ENCODE data around the gene TATDN2. TPM values are rescaled to one million over a fixed set of nuclear protein-coding genes. Genes with fewer than 3 reads are reported as not detected.
"Not testable (repeated sequence)": the region's sequence is repeated elsewhere in the genome, so short reads cannot be mapped to it uniquely, and the experiment has no call there.

Gene TATDN2
- total and polyA plus RNA-seq, 9 of the 15 experiments (the other 6 are each of a cell fraction or from before 2014, with no cell fraction given) = 5.2 to 44.7 (median 25.8) TPM

GRCh38 chr3:10269443-10269842 lies 21.2 kb downstream of the TATDN2 start (continued):
- no peak for TF ChIP-seq YY1 (IDR thresholded peaks at IDR 0.05; ENCODE audit: borderline replicate concordance in 1 of 3, control insufficient read depth in 1 of 3, extremely low read depth in 1 of 3, insufficient read depth in 3 of 3, insufficient read length in 1 of 3, insufficient replicate concordance in 2 of 3, low read depth in 1 of 3, low read length in 2 of 3)
- no peak for TF ChIP-seq MEF2A (IDR thresholded peaks at IDR 0.05; ENCODE audit: control insufficient read depth, low read depth, low read length)
- TF ChIP-seq TCF3 (CRISPR knock-in tag; IDR thresholded peaks at IDR 0.05) = no peak
- no peak for TF ChIP-seq EHMT2 (IDR thresholded peaks at IDR 0.05)
- no peak for TF ChIP-seq HOXB6 (CRISPR knock-in tag; IDR thresholded peaks at IDR 0.05; ENCODE audit: borderline replicate concordance)
- TF ChIP-seq ZNF224 (CRISPR knock-in tag; IDR thresholded peaks at IDR 0.05) = no peak
- TF ChIP-seq, protein P1, sequence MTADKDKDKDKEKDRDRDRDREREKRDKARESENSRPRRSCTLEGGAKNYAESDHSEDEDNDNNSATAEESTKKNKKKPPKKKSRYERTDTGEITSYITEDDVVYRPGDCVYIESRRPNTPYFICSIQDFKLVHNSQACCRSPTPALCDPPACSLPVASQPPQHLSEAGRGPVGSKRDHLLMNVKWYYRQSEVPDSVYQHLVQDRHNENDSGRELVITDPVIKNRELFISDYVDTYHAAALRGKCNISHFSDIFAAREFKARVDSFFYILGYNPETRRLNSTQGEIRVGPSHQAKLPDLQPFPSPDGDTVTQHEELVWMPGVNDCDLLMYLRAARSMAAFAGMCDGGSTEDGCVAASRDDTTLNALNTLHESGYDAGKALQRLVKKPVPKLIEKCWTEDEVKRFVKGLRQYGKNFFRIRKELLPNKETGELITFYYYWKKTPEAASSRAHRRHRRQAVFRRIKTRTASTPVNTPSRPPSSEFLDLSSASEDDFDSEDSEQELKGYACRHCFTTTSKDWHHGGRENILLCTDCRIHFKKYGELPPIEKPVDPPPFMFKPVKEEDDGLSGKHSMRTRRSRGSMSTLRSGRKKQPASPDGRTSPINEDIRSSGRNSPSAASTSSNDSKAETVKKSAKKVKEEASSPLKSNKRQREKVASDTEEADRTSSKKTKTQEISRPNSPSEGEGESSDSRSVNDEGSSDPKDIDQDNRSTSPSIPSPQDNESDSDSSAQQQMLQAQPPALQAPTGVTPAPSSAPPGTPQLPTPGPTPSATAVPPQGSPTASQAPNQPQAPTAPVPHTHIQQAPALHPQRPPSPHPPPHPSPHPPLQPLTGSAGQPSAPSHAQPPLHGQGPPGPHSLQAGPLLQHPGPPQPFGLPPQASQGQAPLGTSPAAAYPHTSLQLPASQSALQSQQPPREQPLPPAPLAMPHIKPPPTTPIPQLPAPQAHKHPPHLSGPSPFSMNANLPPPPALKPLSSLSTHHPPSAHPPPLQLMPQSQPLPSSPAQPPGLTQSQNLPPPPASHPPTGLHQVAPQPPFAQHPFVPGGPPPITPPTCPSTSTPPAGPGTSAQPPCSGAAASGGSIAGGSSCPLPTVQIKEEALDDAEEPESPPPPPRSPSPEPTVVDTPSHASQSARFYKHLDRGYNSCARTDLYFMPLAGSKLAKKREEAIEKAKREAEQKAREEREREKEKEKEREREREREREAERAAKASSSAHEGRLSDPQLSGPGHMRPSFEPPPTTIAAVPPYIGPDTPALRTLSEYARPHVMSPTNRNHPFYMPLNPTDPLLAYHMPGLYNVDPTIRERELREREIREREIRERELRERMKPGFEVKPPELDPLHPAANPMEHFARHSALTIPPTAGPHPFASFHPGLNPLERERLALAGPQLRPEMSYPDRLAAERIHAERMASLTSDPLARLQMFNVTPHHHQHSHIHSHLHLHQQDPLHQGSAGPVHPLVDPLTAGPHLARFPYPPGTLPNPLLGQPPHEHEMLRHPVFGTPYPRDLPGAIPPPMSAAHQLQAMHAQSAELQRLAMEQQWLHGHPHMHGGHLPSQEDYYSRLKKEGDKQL (CRISPR knock-in tag; IDR thresholded peaks at IDR 0.05; ENCODE audit: borderline replicate concordance) = no peak

DNA sequence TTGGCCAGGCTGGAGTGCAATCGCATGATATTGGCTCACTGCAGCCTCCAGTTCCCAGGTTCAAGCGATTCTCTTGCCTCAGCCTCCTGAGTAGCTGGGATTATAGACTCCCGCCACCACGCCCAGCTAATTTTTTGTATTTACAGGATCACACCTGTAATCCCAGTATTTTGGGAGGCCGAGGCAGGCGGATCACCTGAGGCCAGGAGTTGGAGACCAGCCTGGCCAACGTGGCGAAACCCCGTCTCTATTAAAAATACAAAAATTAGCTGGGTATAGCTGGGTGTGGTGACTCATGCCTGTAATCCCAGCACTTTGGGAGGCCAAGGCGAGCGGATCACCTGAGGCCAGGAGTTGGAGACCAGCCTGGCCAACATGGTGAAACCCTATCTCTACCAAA lies 24.2 kb downstream of the TATDN2 start:
- DNase-seq (ENCODE audit: extremely low read depth in 1 of 4, low spot score in 3 of 4); H3K9me3 ChIP-seq (replicated peaks; ENCODE audit: control insufficient read depth, insufficient read depth, low read depth, low read length); in situ Hi-C loops (cut with MboI); H3K4me2 ChIP-seq (ENCODE audit: insufficient read depth, low read length); FAIRE-seq; H3K9me1 ChIP-seq (ENCODE audit: control insufficient read depth, insufficient read depth, low read length); intact Hi-C loops (cut with micrococcal nuclease); H4K20me1 ChIP-seq (replicated peaks; ENCODE audit: control insufficient read depth, insufficient read depth, low read length); ATAC-seq; H3K27me3 ChIP-seq (ENCODE audit: control insufficient read depth in 2 of 2, insufficient read depth in 2 of 2, low read length in 2 of 2); H3K27ac ChIP-seq (ENCODE audit: extremely low read depth, low read depth, low read length); CTCF ChIA-PET (ENCODE audit: low intra/inter-chr PET ratio); H3K4me3 ChIP-seq; H2AFZ ChIP-seq (ENCODE audit: low read depth, low read length); BruUV-seq (replicated peaks); H3K9ac ChIP-seq (ENCODE audit: insufficient read depth in 1 of 2, low read depth in 2 of 2, low read length in 2 of 2): not testable (repeated sequence)
- Histone ChIP-seq H3K36me3 (ENCODE audit: control insufficient read depth, insufficient read depth, low read length) (peaks cover 90% of the 10 kb centered on the region), H3K4me1 (replicated peaks in 1 of 2; ENCODE audit: control insufficient read depth in 2 of 2, insufficient read depth in 2 of 2, low read length in 2 of 2) (peaks cover 0 to 15% of the 10 kb centered on the region in 2 experiments; a peak in 2 of 5 replicates), H3K79me2 (ENCODE audit: control insufficient read depth, insufficient read depth, low read length) (peaks cover 75% of the 10 kb centered on the region)
- POLR2A ChIA-PET = interaction anchor here (0.6 to 3.2 kb wide), 4 partner anchors 8 to 11 kb away, joined by 3 to 16 read pairs (median 4); no protein-coding TSS in a partner anchor
- 97% methylated on average over 8 of the region's 11 CpGs for WGBS (ENCODE audit: insufficient coverage, low coverage, missing lambda C conversion rate)

Data from K562 (cell line).